GM12872 (cell line): ENCODE results near the gene GK.

Experiments used
- CTCF ChIP-seq: IDR thresholded peaks from 3 replicates; pipeline ENCODE4 v1.5.1; 2011; ENCODE audit warnings: low read depth, mild to moderate bottlenecking, low read length, moderate library complexity; ENCODE audit not compliant: insufficient read depth

GK gene

GRCh38 chrX:30657196-30658161 is 4.3 kb downstream of the GK start:
- TF ChIP-seq CTCF, result no peak

GRCh38 chrX:30659421-30659820 is 6.2 kb downstream of the GK start:
- TF ChIP-seq CTCF, result no peak

GRCh38 chrX:30661228-30661627 is 8.0 kb downstream of the GK start:
- TF ChIP-seq CTCF, result no peak

- no peak for TF ChIP-seq CTCF
Measured at GRCh38 chrX:30663322-30663721, 10.1 kb downstream of the GK start.

GRCh38 chrX:30665471-30665870 is 12.2 kb downstream of the GK start:
- no peak for TF ChIP-seq CTCF

GRCh38 chrX:30666094-30666493 is 12.9 kb downstream of the GK start:
- no peak for TF ChIP-seq CTCF

- no peak for TF ChIP-seq CTCF
Measured at GRCh38 chrX:30668581-30668980, 15.4 kb downstream of the GK start.
